HepG2 (cell line): ENCODE results near the gene SERHL2. TPM values are rescaled to one million over a fixed set of nuclear protein-coding genes. Genes with fewer than 3 reads are reported as not detected.

Experiments used
- CAMTA2 ChIP-seq: sonication (generic); formaldehyde crosslinking; IDR thresholded peaks from 2 replicates; pipeline ENCODE4 v1.4.0; 2020; ENCODE audit warnings: mild to moderate bottlenecking, missing genetic modification reagents, borderline replicate concordance
- DRAP1 ChIP-seq: IDR thresholded peaks from 2 replicates; pipeline ENCODE4 v1.6.1; 2016; ENCODE audit warnings: missing genetic modification reagents, missing compliant biosample characterization
- FOXA1 ChIP-seq, 2 experiments: fragments of 450-650 bp in 1 of 2; sonication (generic) in 1 of 2; formaldehyde crosslinking in 1 of 2; IDR thresholded peaks; 2 replicates each; pipeline versions ENCODE4 v1.4.0 to v1.6.1; 2016 to 2020; ENCODE audit warnings: missing genetic modification reagents in 1 of 2
- GFI1 ChIP-seq: sonication (generic); formaldehyde crosslinking; IDR thresholded peaks from 2 replicates; pipeline ENCODE4 v1.5.0; 2020; ENCODE audit warnings: missing genetic modification reagents, mild to moderate bottlenecking, borderline replicate concordance
- GTF3A ChIP-seq: sonication (generic); formaldehyde crosslinking; conservative IDR thresholded peaks from 2 replicates; pipeline ENCODE4 v1.4.0; 2020; ENCODE audit warnings: mild to moderate bottlenecking, missing genetic modification reagents
- POGZ ChIP-seq: sonication (generic); formaldehyde crosslinking; IDR thresholded peaks from 2 replicates; pipeline ENCODE4 v1.4.0; 2020; ENCODE audit warnings: mild to moderate bottlenecking, missing genetic modification reagents
- REST ChIP-seq, 2 experiments: IDR thresholded peaks; 2 replicates each; pipeline ENCODE4 v1.6.1; 2011 to 2012; ENCODE audit warnings: low read length in 2 of 2, borderline replicate concordance in 1 of 2, low read depth in 1 of 2, mild to moderate bottlenecking in 1 of 2, moderate library complexity in 1 of 2
- SIN3A ChIP-seq: IDR thresholded peaks from 2 replicates; pipeline ENCODE4 v1.6.1; 2011; ENCODE audit warnings: low read depth, mild to moderate bottlenecking, control low read depth, low read length, borderline replicate concordance
- SIN3B ChIP-seq: fragments of 150-350 bp; IDR thresholded peaks from 2 replicates; pipeline ENCODE4 v1.6.1; 2014; ENCODE audit warnings: low read length
- SMYD3 ChIP-seq: sonication (generic); formaldehyde crosslinking; IDR thresholded peaks from 2 replicates; pipeline ENCODE4 v1.8.1; 2023; ENCODE audit warnings: mild to moderate bottlenecking, missing genetic modification reagents
- THAP11 ChIP-seq: IDR thresholded peaks from 2 replicates; pipeline ENCODE4 v1.6.1; 2016; ENCODE audit warnings: missing biosample characterization, missing genetic modification reagents
- USF2 ChIP-seq, 2 experiments: sonication (generic) in 1 of 2; formaldehyde crosslinking in 1 of 2; IDR thresholded peaks; 2 replicates each; pipeline versions ENCODE4 v1.5.1 to v1.6.1; 2011 to 2020; ENCODE audit warnings: borderline replicate concordance in 1 of 2, low read depth in 1 of 2, low read length in 1 of 2, mild to moderate bottlenecking in 1 of 2, missing genetic modification reagents in 1 of 2, moderate library complexity in 1 of 2
- YY1 ChIP-seq: IDR thresholded peaks from 2 replicates; pipeline ENCODE4 v1.6.1; 2011; ENCODE audit warnings: low read length, low read depth, moderate library complexity, mild to moderate bottlenecking; ENCODE audit not compliant: insufficient read depth, insufficient replicate concordance
- ZFP90 ChIP-seq: sonication (generic); formaldehyde crosslinking; IDR thresholded peaks from 2 replicates; pipeline ENCODE4 v1.8.0; 2022; ENCODE audit warnings: missing genetic modification reagents, mild to moderate bottlenecking, inconsistent platforms, borderline replicate concordance
- ZNF574 ChIP-seq: sonication (generic); formaldehyde crosslinking; IDR thresholded peaks from 2 replicates; pipeline ENCODE4 v1.4.0; 2020; ENCODE audit warnings: missing genetic modification reagents
- ZNF788 ChIP-seq: sonication (generic); formaldehyde crosslinking; IDR thresholded peaks from 2 replicates; pipeline ENCODE4 v1.5.0; 2020; ENCODE audit warnings: mild to moderate bottlenecking, missing genetic modification reagents, borderline replicate concordance
- ZNF891 ChIP-seq: sonication (generic); formaldehyde crosslinking; IDR thresholded peaks from 2 replicates; pipeline ENCODE4 v1.5.0; 2020; ENCODE audit warnings: mild to moderate bottlenecking, missing genetic modification reagents
- polyA plus RNA-seq, 8 experiments: library from polyadenylated mRNA; depleted of rRNA in 3 of 8; stranded (reverse) in 7 of 8; unstranded in 1 of 8; fragments of >200 nt; fragmentation: Illumina TruSeq in 4 of 8; extraction: Trizol in 4 of 8; gene quantifications; 2 replicates each; pipeline versions ENCODE4 v1.2.1 to v1.2.3, GENCODE V29; 2011 to 2016; ENCODE audit warnings: low read depth in 4 of 8, missing spikeins in 1 of 8, mixed read lengths in 1 of 8; ENCODE audit not compliant: insufficient read depth in 1 of 8
- total RNA-seq, 5 experiments: library from RNA; depleted of rRNA; stranded (reverse); fragments of >200 nt; fragmentation: Illumina TruSeq; extraction: Trizol; gene quantifications; 2 replicates each; pipeline ENCODE4 v1.2.3, GENCODE V29; 2016; ENCODE audit warnings: low read depth in 1 of 5

SERHL2 gene
- total and polyA plus RNA-seq, 2 of the 13 experiments (the other 11 are each of a cell fraction or from before 2014, with no cell fraction given): 1.0 to 1.8 TPM

- TF ChIP-seq SIN3A (0 out of 2 replicates have a peak, but pooled peaks have one; percentile 14), USF2 (IDR thresholded peaks at IDR 0.05; ENCODE audit: low read depth, low read length) (no peak), USF2 (CRISPR knock-in tag; IDR thresholded peaks at IDR 0.05; ENCODE audit: borderline replicate concordance) (no peak), ZNF788 (CRISPR knock-in tag) (peak; percentile 0; the same call in 1 of the 2 replicates), DRAP1 (peak; percentile 50; the same call in 1 of the 2 replicates), GFI1 (CRISPR knock-in tag) (peak; percentile 17; the same call in 1 of the 2 replicates), POGZ (CRISPR knock-in tag) (0 out of 2 replicates have a peak, but pooled peaks have one; percentile 31), THAP11 (CRISPR knock-in tag) (peak; percentile 80), GTF3A (no peak), SMYD3 (CRISPR knock-in tag) (no peak), CAMTA2 (CRISPR knock-in tag) (0 out of 2 replicates have a peak, but pooled peaks have one; percentile 31), SIN3B (0 out of 2 replicates have a peak, but pooled peaks have one; percentile 38), ZNF574 (peak; percentile 94), ZNF891 (peak; percentile 53; the same call in 1 of the 2 replicates), FOXA1 (IDR thresholded peaks at IDR 0.05) (no peak), FOXA1 (CRISPR knock-in tag; IDR thresholded peaks at IDR 0.05) (peak; percentile 55; the same call in 1 of the 2 replicates), ZFP90 (CRISPR knock-in tag) (no peak), REST (IDR thresholded peaks at IDR 0.05; ENCODE audit: borderline replicate concordance in 1 of 2, low read depth in 1 of 2, low read length in 2 of 2) (no peak), YY1 (peak; percentile 95)
These were observed 34.0 kb upstream of the SERHL2 start, which contains the start of gene RRP7A (continued) for GRCh38 chr22:42519525-42520401.
